Sigmoid colon (tissue), 7 donors: ENCODE data around the gene ASAP2. TPM values are rescaled to one million over a fixed set of nuclear protein-coding genes. Genes with fewer than 3 reads are reported as not detected.

Source experiments
- DNase-seq: peaks from one replicate; pipeline ENCODE4 v3.0.0-alpha.2; 2019
- H3K27ac ChIP-seq, 4 donors: fragments of 200-600 bp; sonication (generic); one replicate each; pipeline ENCODE4 v1.5.1; 2016 to 2019; ENCODE audit warnings: mild to moderate bottlenecking in 1 of 4
- H3K27me3 ChIP-seq, 3 donors: fragments of 200-600 bp; sonication (generic); one replicate each; pipeline ENCODE4 v1.5.1; 2019; ENCODE audit warnings: mild to moderate bottlenecking in 1 of 3
- H3K36me3 ChIP-seq, 4 donors: fragments of 200-600 bp; sonication (generic); one replicate each; pipeline ENCODE4 v1.5.1; 2016 to 2019
- H3K4me1 ChIP-seq, 4 donors: fragments of 200-600 bp; sonication (generic); one replicate each; pipeline ENCODE4 v1.5.1; 2017 to 2019
- H3K4me3 ChIP-seq, 4 donors: fragments of 200-600 bp; sonication (generic); one replicate each; pipeline ENCODE4 v1.5.1; 2017 to 2019; ENCODE audit warnings: mild to moderate bottlenecking in 2 of 4, moderate library complexity in 1 of 4
- H3K9me3 ChIP-seq, 4 donors: fragments of 200-600 bp in 3 of 4; sonication (generic) in 3 of 4; one replicate each; pipeline versions ENCODE4 v1.5.1 to v1.6.1; 2013 to 2019
- CTCF ChIP-seq, 4 experiments: fragments of 450-650 bp in 3 of 4; fragments of 200-600 bp in 1 of 4; IDR thresholded peaks; one replicate each; pipeline ENCODE4 v1.5.1; 2016 to 2019; ENCODE audit warnings: antibody characterized with exemption in 4 of 4, mild to moderate bottlenecking in 3 of 4, moderate library complexity in 2 of 4
- EP300 ChIP-seq, 4 donors: sonication (generic); formaldehyde crosslinking; IDR thresholded peaks; one replicate each; pipeline ENCODE4 v1.6.1; 2017; ENCODE audit warnings: antibody characterized with exemption in 4 of 4
- POLR2A ChIP-seq, 2 donors: fragments of 450-650 bp; IDR thresholded peaks; one replicate each; pipeline ENCODE4 v1.6.1; 2016; ENCODE audit warnings: antibody characterized with exemption in 2 of 2, mild to moderate bottlenecking in 2 of 2, moderate library complexity in 2 of 2
- POLR2AphosphoS5 ChIP-seq, 4 donors: sonication (generic); formaldehyde crosslinking; IDR thresholded peaks; one replicate each; pipeline ENCODE4 v1.6.1; 2017; ENCODE audit warnings: antibody characterized with exemption in 4 of 4
- WGBS, 2 donors: extraction: QIAGEN DNeasy Blood & Tissue Kit; methylation state at CpG; one replicate each; pipeline ENCODE4 v1.1.7; 2013; 5-methylcytosine and 5-hydroxymethylcytosine counted together
- intact Hi-C: fragments of 100-400 bp; cut with DNase I; formaldehyde crosslinking; loops from one replicate; pipeline ENCODE4 v1.15.1; 2023
- polyA plus RNA-seq, 3 donors: library from polyadenylated mRNA; stranded (reverse); fragments of 200-250 nt; gene quantifications; one replicate each; pipeline ENCODE4 v1.2.3, GENCODE V29; 2013
- total RNA-seq, 4 donors: library from RNA; depleted of rRNA; stranded (reverse); fragments of >200 nt; gene quantifications; one replicate each; pipeline ENCODE4 v1.1.0, GENCODE V29; 2016
- donor health status: healthy with polysubstance abuse.
- donor health status: Bipolar disorder and iron deficiency.
- donor health status: healthy.

Gene ASAP2
- total and polyA plus RNA-seq, 7 donors: 15.1 to 56.5 (median 25.8) TPM

- Histone ChIP-seq H3K27ac (no peak overlapping the region), H3K36me3 (no peaks in the 10 kb centered on the region), H3K4me3 (no peak overlapping the region), H3K9me3 (no peaks in the 10 kb centered on the region), H3K4me1 (peaks cover 0 to 37% (median 24%) of the 10 kb centered on the region in 4 donors), H3K27me3 (no peaks in the 10 kb centered on the region)
- no peak for DNase-seq
- intact Hi-C loops: no loop called here
- TF ChIP-seq CTCF (IDR thresholded peaks at IDR 0.05): no peak
- no peak for TF ChIP-seq EP300 (IDR thresholded peaks at IDR 0.05)
- TF ChIP-seq POLR2AphosphoS5 (IDR thresholded peaks at IDR 0.05): no peak
- TF ChIP-seq POLR2A (IDR thresholded peaks at IDR 0.05): no peak
- WGBS, 2 donors: 93 to 96% methylated on average over 4 of the region's 4 CpGs
Observed at GRCh38 chr2:9292426-9292825, 85.8 kb downstream of the ASAP2 start.

- Histone ChIP-seq H3K27ac (no peak overlapping the region), H3K4me1 (peaks cover 0 to 55% (median 39%) of the 10 kb centered on the region in 4 donors), H3K27me3 (no peaks in the 10 kb centered on the region), H3K36me3 (no peaks in the 10 kb centered on the region), H3K9me3 (no peaks in the 10 kb centered on the region), H3K4me3 (no peak overlapping the region)
- 94 to 96% methylated on average over 6 of the region's 6 CpGs for WGBS, 2 donors
- intact Hi-C loops: no loop called here
- DNase-seq: no peak
- TF ChIP-seq POLR2A (IDR thresholded peaks at IDR 0.05) (no peak), CTCF (IDR thresholded peaks at IDR 0.05) (no peak), POLR2AphosphoS5 (IDR thresholded peaks at IDR 0.05) (no peak), EP300 (IDR thresholded peaks at IDR 0.05) (no peak)
Observed at GRCh38 chr2:9294764-9295163, 88.2 kb downstream of the ASAP2 start.

- TF ChIP-seq CTCF (IDR thresholded peaks at IDR 0.05) (no peak), POLR2AphosphoS5 (IDR thresholded peaks at IDR 0.05) (no peak), EP300 (IDR thresholded peaks at IDR 0.05) (no peak), POLR2A (IDR thresholded peaks at IDR 0.05) (no peak)
- no peak overlapping the region for H3K4me3 ChIP-seq
- H3K27me3 ChIP-seq: no peaks in the 10 kb centered on the region
- intact Hi-C loops: no loop called here
- peak overlapping the region; percentile 52 to 84 (median 69) for H3K27ac ChIP-seq
- 98% methylated on average over 4 of the region's 4 CpGs for WGBS, 2 donors
- no peak for DNase-seq
- H3K36me3 ChIP-seq: no peaks in the 10 kb centered on the region
- peaks cover 0 to 64% (median 56%) of the 10 kb centered on the region in 4 donors for H3K4me1 ChIP-seq
- H3K9me3 ChIP-seq: no peaks in the 10 kb centered on the region
Observed at GRCh38 chr2:9296559-9296958, 89.9 kb downstream of the ASAP2 start.

- peak; percentile 86 for DNase-seq
- Histone ChIP-seq H3K36me3 (no peaks in the 10 kb centered on the region), H3K27ac (peak overlapping the region; percentile 52 to 84 (median 69)), H3K4me3 (no peak overlapping the region), H3K4me1 (peaks cover 0 to 69% (median 57%) of the 10 kb centered on the region in 4 donors), H3K27me3 (no peaks in the 10 kb centered on the region), H3K9me3 (no peaks in the 10 kb centered on the region)
- 81 to 89% methylated on average over 6 of the region's 6 CpGs for WGBS, 2 donors
- peak in 3 of 4 donors; percentile 31 to 81 (median 76) for TF ChIP-seq EP300 (IDR thresholded peaks at IDR 0.05)
- no peak for TF ChIP-seq POLR2A (IDR thresholded peaks at IDR 0.05)
- peak; percentile 51 to 81 (median 74) for TF ChIP-seq POLR2AphosphoS5 (IDR thresholded peaks at IDR 0.05)
- no peak for TF ChIP-seq CTCF (IDR thresholded peaks at IDR 0.05)
- intact Hi-C loops: no loop called here
Observed at GRCh38 chr2:9297156-9297555, 90.5 kb downstream of the ASAP2 start.

GRCh38 chr2:9297807-9298206 is 91.2 kb downstream of the ASAP2 start:
- 85 to 89% methylated on average over 7 of the region's 7 CpGs for WGBS, 2 donors
- intact Hi-C loops: no loop called here
- no peak overlapping the region for H3K4me3 ChIP-seq
- H3K9me3 ChIP-seq: no peaks in the 10 kb centered on the region
- peaks cover 0 to 75% (median 58%) of the 10 kb centered on the region in 4 donors for H3K4me1 ChIP-seq
- no peaks in the 10 kb centered on the region for H3K27me3 ChIP-seq
- no peak for TF ChIP-seq POLR2A (IDR thresholded peaks at IDR 0.05)
- TF ChIP-seq POLR2AphosphoS5 (IDR thresholded peaks at IDR 0.05): no peak
- no peak for TF ChIP-seq CTCF (IDR thresholded peaks at IDR 0.05)
- TF ChIP-seq EP300 (IDR thresholded peaks at IDR 0.05): no peak
- H3K36me3 ChIP-seq: no peaks in the 10 kb centered on the region
- DNase-seq: no peak
- H3K27ac ChIP-seq: peak overlapping the region; percentile 52 to 84 (median 69)
